ENCODE results near the gene RNF38.
"Not testable (repeated sequence)": the region's sequence is repeated elsewhere in the genome, so short reads cannot be mapped to it uniquely, and the experiment has no call there.

RNF38 gene

DNA sequence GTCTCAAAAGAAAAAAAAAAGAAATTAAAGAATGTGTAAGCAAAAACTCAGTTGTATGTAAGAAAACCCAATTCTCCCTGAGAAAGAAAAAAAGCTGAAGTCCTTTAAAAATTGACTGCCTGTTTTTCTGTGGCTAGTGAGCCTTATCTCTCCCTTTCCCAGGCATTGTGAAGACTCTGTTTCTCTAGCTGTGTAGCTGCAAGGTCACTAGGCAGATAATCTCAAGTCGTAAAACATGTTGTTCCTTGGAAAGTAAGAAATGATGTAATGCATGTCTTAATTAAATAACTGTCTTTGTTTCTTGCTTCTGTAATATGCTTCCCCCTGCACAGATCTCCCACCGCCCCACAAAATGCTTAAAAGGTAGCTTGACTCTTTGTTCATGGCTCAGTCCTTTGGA lies 95.7 kb downstream of the RNF38 start:
- FAIRE-seq; DNase-seq (ENCODE audit: extremely low spot score, insufficient read length, low read depth): not testable (repeated sequence)

- FAIRE-seq (no peak), DNase-seq (ENCODE audit: extremely low spot score, insufficient read length, low read depth) (no peak)
Measured at GRCh38 chr9:36301227-36301626, 98.8 kb downstream of the RNF38 start.

DNA sequence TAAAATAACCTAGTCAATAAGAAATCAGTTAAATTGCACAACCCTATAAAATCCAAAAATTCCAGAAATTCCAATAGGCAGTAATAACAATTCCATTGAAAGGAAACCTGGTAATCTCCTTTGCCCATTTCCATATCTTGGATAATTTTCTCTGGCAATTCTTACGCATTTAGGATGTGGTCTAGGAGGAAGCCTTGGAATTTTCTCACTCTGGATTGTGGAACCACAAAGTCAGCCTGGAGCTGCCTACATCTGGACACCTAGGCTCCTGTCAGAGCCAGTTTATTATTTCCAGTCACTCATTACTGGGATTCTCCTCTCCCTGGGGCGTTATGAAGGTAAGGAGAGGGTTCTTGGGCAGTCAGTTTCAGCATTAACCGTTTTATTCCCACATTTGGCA lies 101.5 kb downstream of the RNF38 start:
- no peak for FAIRE-seq
- DNase-seq (ENCODE audit: extremely low spot score, insufficient read length, low read depth) = no peak

GRCh38 chr9:36297798-36298197 lies 102.3 kb downstream of the RNF38 start:
- FAIRE-seq (no peak), DNase-seq (ENCODE audit: extremely low spot score, insufficient read length, low read depth) (no peak)

DNA sequence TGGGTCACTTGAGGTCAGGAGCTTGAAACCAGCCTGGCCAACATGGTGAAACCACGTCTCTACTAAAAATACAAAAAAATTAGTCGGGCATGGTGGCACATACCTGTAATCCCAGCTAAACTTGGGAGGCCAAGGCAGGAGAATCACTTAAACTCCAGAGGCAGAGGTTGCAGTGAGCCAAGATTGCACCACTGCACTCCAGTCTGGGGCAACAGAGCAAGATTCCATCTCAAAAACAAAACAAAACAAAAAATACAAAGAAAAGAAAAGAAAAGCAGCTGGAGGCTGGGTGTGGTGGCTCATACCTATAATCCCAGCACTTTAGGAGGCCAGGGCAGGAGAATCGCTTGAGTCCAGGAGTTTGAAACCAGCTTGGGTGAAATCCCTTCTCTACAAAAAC lies 105.1 kb downstream of the RNF38 start:
- not testable (repeated sequence) for FAIRE-seq; DNase-seq (ENCODE audit: extremely low spot score, insufficient read length, low read depth)

- DNase-seq (ENCODE audit: extremely low spot score, insufficient read length, low read depth) (no peak), FAIRE-seq (no peak)
Measured at GRCh38 chr9:36293918-36294317, 106.2 kb downstream of the RNF38 start.

- FAIRE-seq = no peak
- DNase-seq (ENCODE audit: extremely low spot score, insufficient read length, low read depth) = no peak
Measured at GRCh38 chr9:36293171-36293570, 106.9 kb downstream of the RNF38 start.

DNA sequence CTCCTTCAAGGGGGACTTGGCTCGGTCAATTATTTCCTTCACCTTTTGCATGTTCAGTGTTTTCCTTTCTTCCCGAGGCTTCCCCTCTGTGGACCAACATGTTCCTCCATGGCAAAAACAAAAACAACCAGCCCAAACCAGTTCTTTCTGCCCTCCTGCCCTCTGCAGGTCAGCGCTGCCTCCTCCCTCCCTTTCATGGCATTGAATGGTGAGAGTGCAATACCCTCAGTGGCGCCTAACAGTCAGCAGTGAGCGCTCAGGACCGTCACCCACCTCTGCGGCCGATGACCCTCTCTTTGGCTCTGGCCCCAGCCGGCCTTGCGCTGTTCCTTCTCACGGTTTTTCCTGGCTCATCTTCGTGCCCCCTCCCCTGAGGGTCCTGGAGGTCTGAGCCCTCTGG lies 107.4 kb downstream of the RNF38 start:
- DNase-seq (ENCODE audit: extremely low spot score, insufficient read length, low read depth) (no peak), FAIRE-seq (no peak)

DNA sequence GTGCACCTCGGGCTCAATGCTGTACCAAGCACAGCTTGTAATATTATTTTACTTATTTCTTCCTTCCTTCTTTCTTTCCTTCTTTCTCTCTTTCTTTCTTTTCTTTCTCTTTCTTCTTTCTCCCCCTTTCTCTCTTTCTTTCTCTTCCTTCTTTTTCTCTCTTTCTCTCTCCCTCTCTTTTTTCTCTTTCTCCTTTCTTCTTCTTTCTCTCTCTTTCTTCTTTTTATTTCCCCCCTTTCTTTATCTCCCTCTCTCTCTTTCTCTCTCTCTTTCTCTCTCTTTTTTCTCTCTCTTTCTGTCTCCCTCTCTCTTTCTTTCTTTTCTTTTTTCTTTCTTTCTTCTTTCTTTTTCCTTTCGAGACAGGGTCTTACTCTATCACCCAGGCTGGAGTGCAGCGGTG lies 109.1 kb downstream of the RNF38 start:
- DNase-seq (ENCODE audit: extremely low spot score, insufficient read length, low read depth) (no peak), FAIRE-seq (no peak)

DNA sequence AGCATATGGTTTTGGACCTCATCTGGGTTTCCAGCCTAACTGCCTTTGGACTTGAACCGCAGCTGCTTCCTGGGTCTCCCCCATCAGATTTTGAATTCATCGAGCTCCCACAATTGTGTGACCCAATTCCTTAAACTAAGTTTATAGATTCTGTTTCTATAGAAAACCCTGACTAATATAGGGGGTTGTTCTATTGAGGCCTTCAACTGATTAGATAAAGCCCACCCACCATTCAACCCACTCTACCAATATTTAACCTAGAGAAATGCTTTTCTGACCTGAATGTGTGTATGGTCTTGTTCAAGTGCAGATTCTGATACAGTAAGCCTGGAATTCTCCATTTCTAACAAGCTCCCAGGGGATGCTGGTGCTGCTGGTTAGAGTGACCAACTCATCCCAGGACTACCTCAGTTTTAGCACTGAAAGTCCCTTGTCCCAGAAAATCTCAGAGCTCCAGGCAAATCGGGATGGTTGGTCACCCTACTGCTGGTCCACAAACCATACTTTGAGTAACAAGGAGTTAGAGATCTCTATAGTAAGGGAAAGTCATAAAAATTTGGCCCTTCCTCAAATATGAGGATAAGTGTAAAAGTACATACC lies 110.1 kb downstream of the RNF38 start:
- DNase-seq (ENCODE audit: extremely low spot score, insufficient read length, low read depth) = no peak
- no peak for FAIRE-seq

GRCh38 chr9:36288070-36288469 lies 112.0 kb downstream of the RNF38 start:
- FAIRE-seq (no peak), DNase-seq (ENCODE audit: extremely low spot score, insufficient read length, low read depth) (no peak)

Data from GM18507 (cell line).